ENCODE results near the gene SSH2. TPM values are rescaled to one million over a fixed set of nuclear protein-coding genes. Genes with fewer than 3 reads are reported as not detected.
A peak's percentile ranks its signal among the peaks of the same experiment; 100 is the strongest.

The SSH2 gene
- total RNA-seq, 4 donors from 2014 or later = 140 to 241 (median 172) TPM

DNA sequence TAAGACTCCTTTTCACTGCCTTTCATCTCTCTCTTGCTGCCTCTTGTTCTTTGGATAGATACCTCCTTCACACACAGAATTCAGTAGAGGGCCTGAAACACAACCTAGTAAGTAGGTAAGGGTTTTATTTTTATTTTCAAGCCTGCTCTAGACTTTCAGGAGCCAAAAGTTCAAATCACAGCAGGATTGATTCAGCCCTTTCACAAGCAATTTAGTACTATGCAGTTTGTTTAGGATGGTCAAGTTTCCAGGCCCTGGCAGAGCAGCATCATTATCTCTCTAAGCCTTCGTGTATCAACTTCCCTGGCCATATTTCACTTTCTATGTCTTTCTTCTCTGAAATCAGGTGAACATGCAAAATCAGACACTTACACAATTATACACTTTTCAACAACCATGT lies 158.5 kb downstream of the SSH2 start:
- H3K27me3 ChIP-seq = no peaks in the 10 kb centered on the region
- no peak overlapping the region for H3K4me3 ChIP-seq
- in situ Hi-C loops (cut with MboI; ENCODE audit: low sequenced_read_pairs in 4 of 4) (loop anchor here in 3 of 4 donors (10.0 kb wide), 3 partner anchors 127 to 147 kb away; partner anchors contain the start of gene CORO6 (in 1 of the 3)), intact Hi-C loops (cut with DNase I; ENCODE audit: low total_unique reads) (loop anchor here (10.0 kb wide), 1 partner anchor 377 kb away; the partner anchor contains the start of gene TAOK1)
- H3K27ac ChIP-seq = peak overlapping the region; percentile 70 to 84 (median 79)
- DNase-seq (no peak), ATAC-seq (no peak)
- TF ChIP-seq POLR2A (IDR thresholded peaks at IDR 0.05) = no peak
- TF ChIP-seq, protein P1, sequence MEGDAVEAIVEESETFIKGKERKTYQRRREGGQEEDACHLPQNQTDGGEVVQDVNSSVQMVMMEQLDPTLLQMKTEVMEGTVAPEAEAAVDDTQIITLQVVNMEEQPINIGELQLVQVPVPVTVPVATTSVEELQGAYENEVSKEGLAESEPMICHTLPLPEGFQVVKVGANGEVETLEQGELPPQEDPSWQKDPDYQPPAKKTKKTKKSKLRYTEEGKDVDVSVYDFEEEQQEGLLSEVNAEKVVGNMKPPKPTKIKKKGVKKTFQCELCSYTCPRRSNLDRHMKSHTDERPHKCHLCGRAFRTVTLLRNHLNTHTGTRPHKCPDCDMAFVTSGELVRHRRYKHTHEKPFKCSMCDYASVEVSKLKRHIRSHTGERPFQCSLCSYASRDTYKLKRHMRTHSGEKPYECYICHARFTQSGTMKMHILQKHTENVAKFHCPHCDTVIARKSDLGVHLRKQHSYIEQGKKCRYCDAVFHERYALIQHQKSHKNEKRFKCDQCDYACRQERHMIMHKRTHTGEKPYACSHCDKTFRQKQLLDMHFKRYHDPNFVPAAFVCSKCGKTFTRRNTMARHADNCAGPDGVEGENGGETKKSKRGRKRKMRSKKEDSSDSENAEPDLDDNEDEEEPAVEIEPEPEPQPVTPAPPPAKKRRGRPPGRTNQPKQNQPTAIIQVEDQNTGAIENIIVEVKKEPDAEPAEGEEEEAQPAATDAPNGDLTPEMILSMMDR (IDR thresholded peaks at IDR 0.05 in 4 of 5, conservative IDR thresholded peaks at IDR 0.05 in 1 of 5) = no peak
- H3K4me1 ChIP-seq = peaks cover 14 to 21% of the 10 kb centered on the region in 2 donors
- H3K9me3 ChIP-seq = no peaks in the 10 kb centered on the region
- H3K36me3 ChIP-seq = no peaks in the 10 kb centered on the region

DNA sequence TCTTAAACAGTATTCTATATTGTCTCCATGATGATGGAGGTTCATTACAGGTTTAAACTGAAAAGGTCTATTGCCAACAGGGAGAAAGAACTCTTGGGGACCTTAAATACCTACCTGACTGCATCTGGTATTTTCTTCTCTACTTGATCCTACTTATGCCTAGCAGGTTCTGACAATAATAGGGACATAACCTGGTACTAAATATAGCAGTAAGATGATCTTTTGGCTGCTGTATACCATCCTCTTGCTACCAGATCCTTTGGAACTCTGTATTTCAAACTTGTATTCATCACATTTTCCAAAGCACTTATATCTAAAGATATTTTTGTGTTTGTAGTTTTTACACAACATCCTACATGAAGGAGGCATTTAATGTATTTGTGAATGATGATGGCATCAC lies 160.8 kb downstream of the SSH2 start:
- peak in 1 of 2 donors; percentile 59 for TF ChIP-seq POLR2A (IDR thresholded peaks at IDR 0.05)
- TF ChIP-seq, protein P1 (IDR thresholded peaks at IDR 0.05 in 4 of 5, conservative IDR thresholded peaks at IDR 0.05 in 1 of 5) = no peak
- Histone ChIP-seq H3K4me3 (no peak overlapping the region), H3K36me3 (no peaks in the 10 kb centered on the region), H3K4me1 (peaks cover 21% of the 10 kb centered on the region in 2 donors), H3K9me3 (no peaks in the 10 kb centered on the region), H3K27ac (peak overlapping the region; percentile 70 to 84 (median 79)), H3K27me3 (no peaks in the 10 kb centered on the region)
- in situ Hi-C loops (cut with MboI; ENCODE audit: low sequenced_read_pairs in 4 of 4) = loop anchor here in 1 of 4 donors (10.0 kb wide), 1 partner anchor 124 kb away; no protein-coding TSS in a partner anchor
- ATAC-seq (peak; percentile 96 to 97), DNase-seq (no peak)
- intact Hi-C loops (cut with DNase I; ENCODE audit: low total_unique reads) = no loop called here

DNA sequence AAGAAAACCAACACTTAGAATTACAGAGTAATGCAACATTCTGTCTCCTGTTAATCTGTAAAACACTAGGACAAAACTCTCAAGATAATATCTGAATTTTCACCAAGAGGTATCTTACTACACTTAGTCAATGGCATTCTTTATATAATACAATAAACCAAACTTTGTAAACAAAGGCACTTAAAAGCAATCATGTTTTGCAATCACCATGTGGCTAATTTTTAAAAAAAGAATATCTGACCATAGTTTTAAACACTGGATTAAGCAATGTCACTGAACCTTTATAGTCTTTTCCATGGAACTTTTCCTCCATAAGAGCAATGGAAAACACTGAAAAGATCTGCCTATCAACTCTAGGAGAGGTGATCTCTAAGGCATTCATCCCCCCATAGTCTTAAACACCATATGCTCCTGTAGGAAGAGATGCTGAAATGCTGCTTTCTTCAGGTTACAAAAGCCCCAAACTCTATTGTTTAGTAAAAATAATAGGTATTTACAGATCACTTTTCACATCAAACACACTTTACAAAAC lies 163.2 kb downstream of the SSH2 start:
- in situ Hi-C loops (cut with MboI; ENCODE audit: low sequenced_read_pairs in 4 of 4) (loop anchor here in 1 of 4 donors (10.0 kb wide), 1 partner anchor 122 kb away; no protein-coding TSS in a partner anchor), intact Hi-C loops (cut with DNase I; ENCODE audit: low total_unique reads) (no loop called here)
- peak overlapping the region; percentile 12 to 84 (median 62) for H3K27ac ChIP-seq
- DNase-seq (no peak), ATAC-seq (no peak)
- TF ChIP-seq POLR2A (IDR thresholded peaks at IDR 0.05) = no peak
- TF ChIP-seq, protein P1 (IDR thresholded peaks at IDR 0.05 in 4 of 5, conservative IDR thresholded peaks at IDR 0.05 in 1 of 5) = no peak
- peaks cover 21 to 37% of the 10 kb centered on the region in 2 donors for H3K4me1 ChIP-seq
- H3K4me3 ChIP-seq = no peak overlapping the region
- H3K27me3 ChIP-seq = no peaks in the 10 kb centered on the region
- no peaks in the 10 kb centered on the region for H3K36me3 ChIP-seq
- H3K9me3 ChIP-seq = no peaks in the 10 kb centered on the region

DNA sequence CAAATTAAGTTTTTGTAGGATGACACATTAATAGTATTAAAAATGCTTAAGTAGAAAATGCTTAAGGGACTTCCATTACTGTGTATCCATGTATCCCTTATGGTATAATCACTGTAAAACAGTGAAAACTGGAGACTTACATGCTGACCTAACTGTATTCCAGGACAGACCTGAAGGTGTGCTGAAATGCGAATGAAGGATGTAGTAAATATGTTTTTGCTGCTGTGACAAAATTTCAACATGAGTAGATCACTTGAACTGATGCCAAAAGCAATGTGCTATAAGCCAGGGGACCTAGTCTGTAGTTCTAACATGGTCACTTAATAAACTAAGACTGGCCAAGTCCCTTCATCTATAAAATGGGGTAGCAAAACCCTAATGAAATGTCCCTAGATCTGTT lies 165.3 kb downstream of the SSH2 start:
- intact Hi-C loops (cut with DNase I; ENCODE audit: low total_unique reads) (loop anchor here (5.0 kb wide), 3 partner anchors 87 to 142 kb away; partner anchors contain the start of gene CORO6), in situ Hi-C loops (cut with MboI; ENCODE audit: low sequenced_read_pairs in 4 of 4) (loop anchor here in 1 of 4 donors (10.0 kb wide), 1 partner anchor 120 kb away; no protein-coding TSS in a partner anchor)
- no peak for TF ChIP-seq POLR2A (IDR thresholded peaks at IDR 0.05)
- TF ChIP-seq, protein P1 (IDR thresholded peaks at IDR 0.05 in 4 of 5, conservative IDR thresholded peaks at IDR 0.05 in 1 of 5) = no peak
- Histone ChIP-seq H3K4me3 (no peak overlapping the region), H3K4me1 (peaks cover 16 to 40% of the 10 kb centered on the region in 2 donors), H3K9me3 (no peaks in the 10 kb centered on the region), H3K27ac (peak overlapping the region; percentile 90 to 97 (median 93)), H3K27me3 (no peaks in the 10 kb centered on the region), H3K36me3 (no peaks in the 10 kb centered on the region)
- no peak for DNase-seq
- no peak for ATAC-seq
